Measurements from ENCODE around the gene SLC41A3. TPM values are rescaled to one million over a fixed set of nuclear protein-coding genes. Genes with fewer than 3 reads are reported as not detected.

SLC41A3 gene
- total RNA-seq, 4 donors from 2014 or later, result 21.8 to 31.9 (median 31.1) TPM

- no peak for TF ChIP-seq CTCF (IDR thresholded peaks at IDR 0.05; ENCODE audit: low read depth)
Observed at GRCh38 chr3:126019683-126020082, 64.2 kb downstream of the SLC41A3 start.

GRCh38 chr3:126018995-126019394 lies 64.9 kb downstream of the SLC41A3 start:
- no peak for TF ChIP-seq CTCF (IDR thresholded peaks at IDR 0.05; ENCODE audit: low read depth)

- no peak for TF ChIP-seq CTCF (IDR thresholded peaks at IDR 0.05; ENCODE audit: low read depth)
Observed at GRCh38 chr3:126018545-126018944, 65.4 kb downstream of the SLC41A3 start.

GRCh38 chr3:126017362-126017761 lies 66.6 kb downstream of the SLC41A3 start:
- TF ChIP-seq CTCF (IDR thresholded peaks at IDR 0.05; ENCODE audit: low read depth), result no peak

- no peak for TF ChIP-seq CTCF (IDR thresholded peaks at IDR 0.05; ENCODE audit: low read depth)
Observed at GRCh38 chr3:126016616-126017015, 67.3 kb downstream of the SLC41A3 start.

- no peak for TF ChIP-seq CTCF (IDR thresholded peaks at IDR 0.05; ENCODE audit: low read depth)
Observed at GRCh38 chr3:126015075-126015474, 68.8 kb downstream of the SLC41A3 start.

- no peak for TF ChIP-seq CTCF (IDR thresholded peaks at IDR 0.05; ENCODE audit: low read depth)
Observed at GRCh38 chr3:126014252-126014651, 69.7 kb downstream of the SLC41A3 start.

All from subcutaneous adipose tissue (tissue), 4 donors.